SU-DHL-6 (cell line): ENCODE measurements around the gene ABI1.

Experiments
- CTCF ChIP-seq: fragments of 200-600 bp; sonication (generic); IDR thresholded peaks from one replicate; pipeline ENCODE4 v1.5.1; 2017; ENCODE audit warnings: antibody characterized with exemption, mild to moderate bottlenecking, low read length, moderate library complexity; ENCODE audit not compliant: insufficient read depth, poor library complexity, severe bottlenecking
- EZH2phosphoT487 ChIP-seq: fragments of 200-600 bp; sonication (generic), shearing (Covaris generic); conservative IDR thresholded peaks from 2 replicates; pipeline ENCODE4 v1.6.1; 2018; ENCODE audit warnings: mild to moderate bottlenecking, antibody characterized with exemption, low read length, moderate library complexity, mixed read lengths

- no peak for TF ChIP-seq CTCF
- no peak for TF ChIP-seq EZH2phosphoT487
Measured at GRCh38 chr10:26770069-26770468, 90.7 kb downstream of the ABI1 start.
